ENCODE data around the gene NRL.

NRL gene

GRCh38 chr14:24114532-24115421 lies at the start of gene NRL, which contains the start of gene DCAF11:
NRL (minus strand) TSS chr14:24114949; CDS start chr14:24082848, 32,101 bp downstream.
DCAF11 (plus strand) TSS chr14:24114777; CDS start chr14:24115595, 818 bp downstream.
- peak; percentile 100 for DNase-seq

DNA sequence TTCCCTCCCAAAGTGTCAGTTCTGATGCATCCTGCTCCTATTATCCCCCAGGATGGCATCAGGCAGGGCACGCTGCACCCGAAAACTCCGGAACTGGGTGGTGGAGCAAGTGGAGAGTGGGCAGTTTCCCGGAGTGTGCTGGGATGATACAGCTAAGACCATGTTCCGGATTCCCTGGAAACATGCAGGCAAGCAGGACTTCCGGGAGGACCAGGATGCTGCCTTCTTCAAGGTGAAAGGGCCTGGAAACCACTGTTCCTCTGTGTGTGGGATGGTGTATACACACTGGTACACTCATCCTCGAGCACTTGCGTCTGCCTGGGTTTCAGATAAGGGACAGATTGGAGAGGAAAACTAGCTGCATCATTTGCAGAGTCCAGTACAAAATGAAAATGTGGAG lies 47.3 kb upstream of the NRL start:
- DNase-seq, result no peak

GRCh38 chr14:24160850-24161804 lies 46.4 kb upstream of the NRL start, which contains the start of gene IRF9:
IRF9 (plus strand) TSS chr14:24161265; CDS start chr14:24162145, 880 bp downstream.
- peak; percentile 98 for DNase-seq

DNA sequence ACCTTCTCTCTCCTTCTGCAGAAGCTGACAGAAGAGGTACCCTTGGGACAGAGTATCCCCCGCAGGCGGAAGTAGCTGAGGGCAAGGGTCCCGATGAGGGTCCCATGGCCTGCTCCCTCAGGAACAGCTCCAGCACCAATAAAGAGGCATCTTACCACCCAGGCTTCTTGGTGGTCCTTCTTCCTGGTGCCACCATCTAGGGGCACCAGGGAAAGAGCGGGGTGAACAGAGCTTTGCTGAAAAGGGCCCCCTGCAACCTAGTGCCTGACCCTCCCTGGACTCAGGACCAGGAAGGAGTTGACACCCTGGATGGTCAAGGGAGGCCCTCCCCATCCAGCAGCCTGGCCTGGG lies 45.7 kb upstream of the NRL start:
- DNase-seq, result no peak

DNA sequence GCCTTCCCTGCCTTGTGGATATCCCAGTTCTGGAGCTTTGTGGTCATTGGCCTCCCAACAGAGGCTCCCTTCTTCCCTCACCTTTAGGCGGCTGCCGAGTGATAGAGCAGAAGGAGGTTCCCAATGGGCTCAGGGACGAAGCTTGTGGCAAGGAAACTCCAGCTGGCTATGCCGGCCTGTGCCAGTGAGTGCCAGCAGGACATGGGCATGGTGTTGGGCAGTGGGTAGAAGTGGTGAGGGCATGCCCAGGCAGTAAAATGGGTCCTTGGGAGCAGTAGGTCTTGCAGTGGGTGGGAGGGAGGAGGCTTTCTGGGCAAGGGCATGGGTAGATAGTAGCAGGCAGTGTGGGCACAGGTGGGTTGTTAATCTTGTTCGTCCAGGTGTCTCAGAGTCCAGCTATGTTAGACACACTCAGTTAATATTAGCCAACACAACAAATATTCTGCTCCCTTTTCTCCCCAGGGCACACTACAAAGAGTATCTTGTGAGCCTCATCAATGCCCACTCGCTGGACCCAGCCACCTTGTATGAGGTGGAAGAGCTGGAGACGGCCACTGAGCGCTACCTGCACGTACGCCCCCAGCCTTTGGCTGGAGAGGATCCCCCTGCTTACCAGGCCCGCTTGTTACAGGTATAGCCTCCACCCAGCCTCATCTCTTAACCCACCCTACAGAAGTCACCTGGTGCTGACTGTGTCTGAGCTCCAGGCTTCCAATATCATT lies 45.2 kb upstream of the NRL start:
- no peak for DNase-seq

GRCh38 chr14:24157331-24157730 lies 42.6 kb upstream of the NRL start:
- DNase-seq, result no peak

GRCh38 chr14:24156840-24157239 lies 42.1 kb upstream of the NRL start:
- no peak for DNase-seq

GRCh38 chr14:24155100-24155499 lies 40.4 kb upstream of the NRL start:
- DNase-seq, result no peak

DNA sequence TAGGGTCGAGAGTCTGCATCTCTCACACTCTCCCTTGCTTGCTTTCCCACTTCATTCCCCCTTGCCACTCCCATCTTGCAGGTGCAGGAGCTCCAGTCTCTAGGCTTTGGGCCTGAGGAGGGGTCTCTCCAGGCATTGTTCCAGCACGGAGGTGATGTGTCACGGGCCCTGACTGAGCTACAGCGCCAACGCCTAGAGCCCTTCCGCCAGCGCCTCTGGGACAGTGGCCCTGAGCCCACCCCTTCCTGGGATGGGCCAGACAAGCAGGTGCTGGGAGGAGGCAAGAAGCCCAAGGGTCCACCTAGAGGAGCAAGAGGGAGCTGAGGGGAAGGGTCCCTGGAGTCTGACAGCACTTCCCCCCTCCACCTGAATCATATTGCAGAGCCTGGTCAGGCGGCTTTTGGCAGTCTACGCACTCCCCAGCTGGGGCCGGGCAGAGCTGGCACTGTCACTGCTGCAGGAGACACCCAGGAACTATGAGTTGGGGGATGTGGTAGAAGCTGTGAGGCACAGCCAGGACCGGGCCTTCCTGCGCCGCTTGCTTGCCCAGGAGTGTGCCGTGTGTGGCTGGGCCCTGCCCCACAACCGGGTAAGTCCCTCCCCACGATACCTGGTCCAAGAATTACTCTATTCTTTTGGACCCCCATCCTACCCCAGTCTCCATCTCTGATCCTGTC lies 36.8 kb upstream of the NRL start:
- no peak for DNase-seq

GRCh38 chr14:24150993-24151392 lies 36.2 kb upstream of the NRL start:
- no peak for DNase-seq

GRCh38 chr14:24150567-24150966 lies 35.8 kb upstream of the NRL start:
- DNase-seq, result no peak

DNA sequence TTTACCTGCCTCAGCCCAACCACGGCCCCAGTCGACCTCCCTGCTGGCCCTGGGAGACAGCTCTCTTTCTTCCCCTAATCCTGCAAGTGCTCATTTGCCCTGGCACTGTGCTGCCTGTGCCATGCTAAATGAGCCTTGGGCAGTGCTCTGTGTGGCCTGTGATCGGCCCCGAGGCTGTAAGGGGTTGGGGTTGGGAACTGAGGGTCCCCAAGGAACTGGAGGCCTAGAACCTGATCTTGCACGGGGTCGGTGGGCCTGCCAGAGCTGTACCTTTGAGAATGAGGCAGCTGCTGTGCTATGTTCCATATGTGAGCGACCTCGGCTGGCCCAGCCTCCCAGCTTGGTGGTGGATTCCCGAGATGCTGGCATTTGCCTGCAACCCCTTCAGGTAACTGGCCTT lies 35.3 kb upstream of the NRL start:
- DNase-seq, result no peak

DNA sequence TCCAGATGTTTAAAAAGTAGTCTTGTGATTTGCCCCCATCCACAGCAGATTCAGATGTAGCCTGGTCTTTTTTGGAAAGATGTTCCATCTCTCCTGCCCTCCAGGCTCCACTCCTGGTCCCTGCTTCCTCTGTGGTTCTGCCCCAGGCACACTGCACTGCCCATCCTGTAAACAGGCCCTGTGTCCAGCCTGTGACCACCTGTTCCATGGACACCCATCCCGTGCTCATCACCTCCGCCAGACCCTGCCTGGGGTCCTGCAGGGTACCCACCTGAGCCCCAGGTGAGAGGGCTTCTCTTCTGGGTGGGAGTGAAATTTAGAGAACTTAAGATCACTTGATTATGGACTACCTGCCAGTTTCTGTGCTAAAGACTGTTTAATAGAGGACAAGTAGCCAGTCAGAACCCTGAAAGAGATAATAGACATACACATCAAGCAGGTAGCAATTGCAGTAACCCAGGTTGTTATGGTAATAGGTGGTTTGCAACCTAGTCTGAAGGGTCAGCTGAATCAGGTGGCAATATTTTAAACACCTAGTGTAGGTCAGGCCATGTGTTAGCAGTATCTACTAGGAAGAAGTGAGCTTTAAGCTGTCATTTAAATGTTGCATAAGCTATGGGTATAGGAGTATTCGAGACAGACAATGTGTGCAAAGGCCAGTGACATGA lies 34.7 kb upstream of the NRL start:
- DNase-seq, result no peak

DNA sequence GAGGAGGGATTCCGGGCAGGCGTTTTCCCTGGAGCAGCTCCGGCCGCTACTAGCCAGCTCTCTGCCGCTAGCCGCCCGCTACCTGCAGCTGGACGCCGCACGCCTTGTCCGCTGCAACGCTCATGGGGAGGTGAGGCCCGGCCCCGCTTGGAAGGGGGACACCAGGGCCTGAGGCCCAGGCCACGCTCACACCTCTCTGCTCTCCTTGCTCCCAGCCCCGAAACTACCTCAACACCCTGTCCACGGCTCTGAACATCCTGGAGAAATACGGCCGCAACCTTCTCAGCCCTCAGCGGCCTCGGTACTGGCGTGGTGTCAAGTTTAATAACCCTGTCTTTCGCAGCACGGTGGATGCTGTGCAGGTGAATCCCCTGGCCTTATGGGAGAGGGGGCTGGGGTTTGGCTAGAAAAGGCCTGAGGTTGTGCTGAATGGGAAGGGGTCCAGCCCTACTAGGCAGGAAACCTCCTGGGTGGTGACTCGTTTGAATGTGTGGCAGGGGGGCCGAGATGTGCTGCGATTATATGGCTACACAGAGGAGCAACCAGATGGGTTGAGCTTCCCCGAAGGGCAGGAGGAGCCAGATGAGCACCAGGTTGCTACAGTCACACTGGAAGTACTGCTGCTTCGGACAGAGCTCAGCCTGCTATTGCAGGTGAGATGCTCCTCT lies 33.1 kb upstream of the NRL start:
- peak; percentile 15 for DNase-seq

DNA sequence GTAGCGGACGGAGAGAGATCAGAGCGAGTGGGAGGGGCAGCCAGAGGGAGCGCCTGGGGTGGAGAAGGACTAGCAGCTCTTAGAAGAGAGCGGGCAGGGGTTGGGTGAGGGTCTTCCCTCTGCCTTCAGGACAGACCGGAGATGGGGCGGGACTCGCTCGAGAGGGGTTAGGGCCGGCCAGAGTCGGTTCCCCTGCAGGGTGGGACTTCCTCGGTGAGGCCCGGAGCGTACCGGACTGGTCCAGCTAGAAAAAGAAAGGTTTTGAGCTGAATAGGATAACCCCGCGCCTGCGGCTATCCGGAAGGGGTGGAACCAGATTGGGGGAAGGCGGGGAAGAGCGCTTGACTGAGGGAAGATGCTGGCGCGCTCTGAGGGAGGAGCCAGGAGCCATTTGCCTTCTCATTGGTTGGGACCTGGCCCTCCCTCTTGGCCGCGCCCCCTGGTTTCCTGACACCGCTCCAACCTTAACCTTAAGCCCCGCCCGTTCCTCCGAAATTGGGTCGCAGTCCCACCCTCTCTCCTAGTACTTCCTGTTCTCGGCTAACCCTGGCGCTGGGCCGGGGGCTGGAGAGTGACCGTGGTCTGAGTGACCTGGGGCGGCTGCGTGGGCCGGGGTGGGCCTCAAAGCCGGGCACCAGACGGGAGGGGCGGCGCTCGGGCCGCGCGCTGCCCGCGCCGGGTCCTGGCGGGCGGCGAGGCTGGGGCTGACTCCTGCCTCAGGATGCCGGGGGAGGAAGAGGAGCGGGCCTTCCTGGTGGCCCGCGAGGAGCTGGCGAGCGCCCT lies 32.4 kb upstream of the NRL start, which contains the start of gene RNF31:
Gene RNF31 (plus strand): TSS at position 521 of the 783 bp plus-strand sequence. CDS start 201 bp downstream, at position 722.
- DNase-seq, result peak; percentile 100

- peak; percentile 99 for DNase-seq
Observed at GRCh38 chr14:24146453-24146977, 31.8 kb upstream of the NRL start, which contains the start of gene PSME2. PSME2 (minus strand) TSS chr14:24146610; CDS start chr14:24146581, 29 bp downstream.

- DNase-seq, result peak; percentile 13
Observed at GRCh38 chr14:24145690-24146452, 31.1 kb upstream of the NRL start.

DNA sequence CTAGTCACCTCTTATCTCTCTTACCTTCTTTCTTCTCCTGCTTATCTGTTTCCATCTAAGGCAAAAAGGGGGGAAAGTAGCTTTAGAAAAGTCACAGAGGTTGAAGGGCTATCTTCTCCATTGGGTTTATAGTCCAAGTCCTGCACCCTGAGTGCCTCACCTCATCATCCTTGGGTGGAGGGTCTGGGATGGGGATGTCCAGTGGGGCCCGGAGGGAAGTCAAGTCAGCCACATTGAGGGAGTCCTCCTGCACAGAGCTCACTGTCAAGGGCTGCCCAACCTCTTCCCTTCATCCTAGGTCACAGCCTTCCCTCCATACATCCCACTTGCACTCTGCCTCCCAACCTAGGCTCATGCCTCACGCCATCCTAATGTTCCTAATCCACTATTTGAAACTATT lies 30.5 kb upstream of the NRL start:
- DNase-seq, result no peak

GRCh38 chr14:24144451-24144850 lies 29.7 kb upstream of the NRL start:
- DNase-seq, result no peak

Measured in hematopoietic multipotent progenitor cell treated with erythropoietin and hydrocortisone succinate and interleukin-3 and kit ligand, for 4 days (in vitro differentiated cells).